Type B pancreatic cell (in vitro differentiated cells): ENCODE data around the gene TSFM. TPM values are rescaled to one million over a fixed set of nuclear protein-coding genes. Genes with fewer than 3 reads are reported as not detected.
A peak's percentile ranks its signal among the peaks of the same experiment; 100 is the strongest.

Experiments used
- DNase-seq: peaks from one replicate; pipeline ENCODE4 v3.0.0; 2021; ENCODE audit warnings: mixed read lengths; ENCODE audit not compliant: unreplicated experiment; ENCODE audit errors: extremely low spot score
- H3K27ac Mint-ChIP-seq: 2 replicates; pipeline ENCODE4 v1.8.0; 2021; ENCODE audit warnings: mild to moderate bottlenecking, mixed read lengths
- H3K27me3 Mint-ChIP-seq: 2 replicates; pipeline ENCODE4 v1.8.0; 2021; ENCODE audit warnings: mixed read lengths
- H3K36me3 Mint-ChIP-seq: 2 replicates; pipeline ENCODE4 v1.8.0; 2021; ENCODE audit warnings: mixed read lengths
- H3K4me1 Mint-ChIP-seq: one replicate; pipeline ENCODE4 v1.8.0; 2021; ENCODE audit warnings: mixed read lengths; ENCODE audit not compliant: unreplicated experiment
- H3K4me3 Mint-ChIP-seq: 2 replicates; pipeline ENCODE4 v1.8.0; 2021; ENCODE audit warnings: mild to moderate bottlenecking, mixed read lengths
- H3K9me3 Mint-ChIP-seq: 2 replicates; pipeline ENCODE4 v1.8.0; 2021; ENCODE audit warnings: mixed read lengths
- CTCF ChIP-seq: fragments of 200-600 bp; sonication (generic); conservative IDR thresholded peaks from 2 replicates; pipeline ENCODE4 v1.5.0; 2021; ENCODE audit warnings: antibody characterized with exemption, mild to moderate bottlenecking
- total RNA-seq: library from RNA; stranded (reverse); gene quantifications from 2 replicates; pipeline ENCODE4 v1.2.1, GENCODE V29; 2021; ENCODE audit warnings: low replicate concordance

The TSFM gene
- total RNA-seq, 1 donor from 2014 or later, result 33.0 TPM

- TF ChIP-seq CTCF, result no peak
- no peak for DNase-seq
- H3K27me3 Mint-ChIP-seq, result no peaks in the 10 kb centered on the region
- H3K36me3 Mint-ChIP-seq, result peaks cover 7% of the 10 kb centered on the region
- no peaks in the 10 kb centered on the region for H3K9me3 Mint-ChIP-seq
- H3K27ac Mint-ChIP-seq, result peak overlapping the region; percentile 92
- peak overlapping the region; percentile 94 for H3K4me3 Mint-ChIP-seq
- peaks cover 71% of the 10 kb centered on the region for H3K4me1 Mint-ChIP-seq
These were observed 60.0 kb downstream of the TSFM start for GRCh38 chr12:57842342-57843294.

GRCh38 chr12:57844709-57845477 is 62.3 kb downstream of the TSFM start:
- Mint-ChIP-seq H3K4me1 (peaks cover 50% of the 10 kb centered on the region), H3K27ac (peak overlapping the region; percentile 92), H3K36me3 (peaks cover 7% of the 10 kb centered on the region), H3K9me3 (no peaks in the 10 kb centered on the region), H3K27me3 (peaks cover 4% of the 10 kb centered on the region), H3K4me3 (peak overlapping the region; percentile 94)
- DNase-seq, result no peak
- no peak for TF ChIP-seq CTCF

- peaks cover 4% of the 10 kb centered on the region for H3K27me3 Mint-ChIP-seq
- H3K4me1 Mint-ChIP-seq, result peaks cover 42% of the 10 kb centered on the region
- peak overlapping the region; percentile 94 for H3K4me3 Mint-ChIP-seq
- no peak for TF ChIP-seq CTCF
- H3K36me3 Mint-ChIP-seq, result peaks cover 7% of the 10 kb centered on the region
- H3K9me3 Mint-ChIP-seq, result no peaks in the 10 kb centered on the region
- peak overlapping the region; percentile 64 for H3K27ac Mint-ChIP-seq
- DNase-seq, result peak; percentile 80
These were observed 63.1 kb downstream of the TSFM start for GRCh38 chr12:57845478-57846284.

- H3K27ac Mint-ChIP-seq, result peak overlapping the region; percentile 94
- DNase-seq, result no peak
- H3K36me3 Mint-ChIP-seq, result peaks cover 7% of the 10 kb centered on the region
- H3K4me1 Mint-ChIP-seq, result peaks cover 41% of the 10 kb centered on the region
- peak overlapping the region; percentile 86 for H3K4me3 Mint-ChIP-seq
- H3K9me3 Mint-ChIP-seq, result no peaks in the 10 kb centered on the region
- peaks cover 8% of the 10 kb centered on the region for H3K27me3 Mint-ChIP-seq
- TF ChIP-seq CTCF, result no peak
These were observed 63.6 kb downstream of the TSFM start for GRCh38 chr12:57846285-57846576.

GRCh38 chr12:57846577-57847319 is 64.2 kb downstream of the TSFM start, which contains the start of gene CTDSP2:
CTDSP2 (minus strand) TSS chr12:57846729; CDS start chr12:57846435, 294 bp downstream.
- H3K9me3 Mint-ChIP-seq, result no peaks in the 10 kb centered on the region
- peaks cover 13% of the 10 kb centered on the region for H3K27me3 Mint-ChIP-seq
- peak; percentile 99 for DNase-seq
- H3K27ac Mint-ChIP-seq, result peak within 1 kb of the TSS; percentile 94
- peaks cover 41% of the 10 kb centered on the region for H3K4me1 Mint-ChIP-seq
- TF ChIP-seq CTCF, result peak; percentile 21
- H3K4me3 Mint-ChIP-seq, result peak within 1 kb of the TSS; percentile 94
- peaks cover 7% of the 10 kb centered on the region for H3K36me3 Mint-ChIP-seq
